H1 (cell line): ENCODE results near the gene PLBD2. TPM values are rescaled to one million over a fixed set of nuclear protein-coding genes. Genes with fewer than 3 reads are reported as not detected.

Source experiments
- CREB1 ChIP-seq: IDR thresholded peaks from 2 replicates; pipeline ENCODE4 v1.6.1; 2012; ENCODE audit warnings: inconsistent platforms
- EP300 ChIP-seq, 2 experiments: IDR thresholded peaks; 1 replicate in 1 of 2; 2 replicates in 1 of 2; pipeline ENCODE4 v1.6.1; 2011 to 2012; ENCODE audit warnings: low read depth in 2 of 2, low read length in 2 of 2, mild to moderate bottlenecking in 2 of 2, borderline replicate concordance in 1 of 2, inconsistent platforms in 1 of 2, moderate library complexity in 1 of 2
- polyA plus RNA-seq, 7 experiments: library from polyadenylated mRNA; depleted of rRNA in 3 of 7; stranded (reverse) in 5 of 7; unstranded in 2 of 7; fragments of >200 nt in 5 of 7; fragments of 200-250 nt in 2 of 7; gene quantifications; 1 replicate in 5 of 7; 2 replicates in 1 of 7; 4 replicates in 1 of 7; pipeline versions ENCODE4 v1.2.1 to v1.2.3, GENCODE V29; 2011 to 2013; ENCODE audit warnings: missing spikeins in 2 of 7, mixed read lengths in 2 of 7
- total RNA-seq: library from RNA; stranded (reverse); fragmentation: NEBNext Ultra II Directional; extraction: Animal tissue kit (Norgen Biotek cat#: 25700); gene quantifications from 2 replicates; pipeline ENCODE4 v1.2.1, GENCODE V29; 2021

PLBD2 gene
- total and polyA plus RNA-seq, 2 of the 8 experiments (the other 6 are each of a cell fraction or from before 2014, with no cell fraction given) = 16.8 to 33.5 TPM

DNA sequence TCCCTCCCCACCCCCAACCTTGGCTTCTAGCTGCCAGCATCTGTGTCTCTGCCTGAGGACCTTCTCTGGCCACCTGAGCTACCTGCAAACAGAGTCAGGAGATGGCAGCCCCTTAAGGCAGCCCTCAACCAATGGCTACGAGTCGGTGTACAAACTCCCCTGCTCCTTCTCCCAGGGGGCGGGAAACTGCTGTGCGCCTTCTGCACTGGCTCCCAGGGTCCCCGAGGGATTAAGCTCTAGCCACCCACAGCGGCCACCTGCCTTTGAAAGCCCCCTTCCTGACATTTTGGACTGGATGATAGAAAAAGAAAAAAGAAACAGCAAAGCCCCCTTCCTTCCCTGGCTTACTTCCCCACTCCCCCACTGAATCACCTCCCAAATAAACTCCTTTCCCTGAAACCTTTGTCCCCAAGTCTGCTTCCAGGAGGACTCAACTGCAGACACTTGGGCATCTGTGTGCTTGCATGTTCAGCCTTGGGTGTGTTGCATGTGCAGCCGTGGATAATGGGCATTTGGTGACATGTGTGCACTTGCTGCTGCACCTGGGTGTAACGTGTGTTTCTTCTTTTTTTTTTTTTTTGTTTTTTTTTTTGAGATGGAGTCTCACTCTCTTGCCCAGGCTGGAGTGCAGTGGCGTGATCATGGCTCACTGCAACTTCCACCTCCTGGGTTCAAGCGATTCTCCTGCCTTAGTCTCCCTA lies 39.3 kb downstream of the PLBD2 start (continued):
- TF ChIP-seq EP300 (IDR thresholded peaks at IDR 0.05; ENCODE audit: borderline replicate concordance in 1 of 2, low read depth in 2 of 2, low read length in 2 of 2) (no peak), CREB1 (no peak)
- TF ChIP-seq, all 59 proteins: peak for 0
